Hypothalamus (tissue), 51 donors: ENCODE measurements around the gene EMC8.

Source experiments
- DNase-seq, 51 donors: peaks; one replicate each; lab custom pipeline; 2025; lab: John Stamatoyannopoulos, UW

Gene EMC8

DNA sequence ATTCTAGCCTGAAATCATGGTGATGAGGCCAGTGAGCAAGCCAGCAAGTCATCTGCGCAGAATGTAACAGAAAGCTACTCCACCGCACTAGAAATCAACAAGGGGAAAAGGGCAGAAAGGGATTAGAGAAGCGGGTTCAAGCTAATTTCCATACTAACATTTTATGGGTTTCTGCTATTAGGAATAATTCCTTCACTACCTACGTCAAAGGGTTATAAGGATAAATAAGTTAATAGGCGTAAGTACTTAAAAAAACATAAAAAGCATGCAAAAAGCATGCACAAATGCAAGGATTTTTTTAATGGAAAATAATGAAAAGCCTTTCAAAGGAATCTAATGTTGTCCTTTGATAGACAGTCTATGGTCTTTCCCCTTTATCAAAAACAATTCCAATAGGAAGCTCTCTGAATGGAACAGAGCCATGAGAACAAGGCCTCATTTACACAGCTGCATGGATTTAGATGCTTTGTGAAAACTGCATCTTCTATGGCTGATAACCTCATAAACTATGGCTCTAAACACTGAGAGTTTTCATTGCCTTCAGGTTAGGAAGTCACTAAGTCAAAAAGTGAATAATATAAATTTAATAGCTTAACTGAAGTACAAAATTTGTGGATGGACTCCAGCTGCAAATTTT lies 5.6 kb downstream of the EMC8 start:
- DNase-seq = no peak

- DNase-seq = no peak
Observed at GRCh38 chr16:85789773-85790172, 9.6 kb downstream of the EMC8 start.

DNA sequence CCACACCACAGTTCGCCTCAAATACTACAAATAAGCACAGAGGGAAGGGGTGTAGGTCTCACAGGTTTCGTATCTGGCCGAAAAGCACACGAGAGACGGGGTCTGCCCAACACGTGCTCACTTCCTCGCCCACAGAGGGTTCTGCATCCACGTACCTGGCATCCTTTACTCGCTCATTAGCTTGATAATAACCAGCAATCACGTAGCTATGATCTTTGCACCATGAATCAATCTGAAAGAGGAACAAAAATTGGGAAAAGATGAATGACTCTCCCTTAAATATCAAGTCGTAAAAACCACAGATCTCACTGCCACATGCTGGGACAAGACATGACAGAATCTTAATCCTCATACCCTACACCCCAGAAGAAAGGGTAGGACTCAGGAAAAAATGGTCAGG lies 10.5 kb downstream of the EMC8 start:
- no peak for DNase-seq

- no peak for DNase-seq
Observed at GRCh38 chr16:85785927-85786326, 13.4 kb downstream of the EMC8 start.

DNA sequence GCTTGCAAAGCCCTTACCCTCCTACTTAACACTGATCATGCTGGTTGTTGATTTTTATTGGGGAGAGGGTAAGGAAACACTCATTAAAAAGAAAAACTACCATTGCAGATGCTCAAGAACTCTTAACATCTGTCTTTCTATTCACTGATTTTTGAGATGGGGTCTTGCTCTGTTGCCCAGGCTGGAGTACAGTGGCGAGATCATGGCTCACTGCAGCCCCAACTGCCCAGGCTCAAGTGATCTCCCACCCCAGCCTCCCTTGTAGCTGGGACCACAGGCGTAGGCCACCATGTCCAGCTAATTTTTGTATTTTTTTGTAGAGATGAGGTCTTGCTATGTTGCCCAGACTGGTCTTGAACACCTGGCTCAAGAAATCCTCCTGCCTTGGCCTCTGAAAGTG lies 14.5 kb downstream of the EMC8 start:
- DNase-seq = no peak

DNA sequence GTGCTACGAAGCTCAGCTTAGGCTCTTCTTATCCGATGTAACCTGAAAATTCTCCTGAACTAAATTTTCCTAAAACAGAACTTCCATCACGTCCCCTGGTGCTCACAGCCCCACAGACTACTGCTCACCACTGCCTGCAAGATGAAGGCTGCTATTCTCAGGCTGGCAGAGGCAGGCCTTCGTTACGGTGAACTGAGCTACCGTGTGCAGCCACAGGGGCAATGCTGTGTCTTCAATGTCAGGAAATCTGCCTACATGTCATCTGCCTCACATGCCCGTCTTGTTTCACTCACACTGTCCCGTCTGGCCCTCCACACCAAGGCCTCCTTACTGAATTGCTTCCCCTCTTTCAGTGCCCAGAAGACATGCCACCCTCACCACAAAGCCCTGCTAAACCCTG lies 15.9 kb downstream of the EMC8 start:
- no peak for DNase-seq

DNA sequence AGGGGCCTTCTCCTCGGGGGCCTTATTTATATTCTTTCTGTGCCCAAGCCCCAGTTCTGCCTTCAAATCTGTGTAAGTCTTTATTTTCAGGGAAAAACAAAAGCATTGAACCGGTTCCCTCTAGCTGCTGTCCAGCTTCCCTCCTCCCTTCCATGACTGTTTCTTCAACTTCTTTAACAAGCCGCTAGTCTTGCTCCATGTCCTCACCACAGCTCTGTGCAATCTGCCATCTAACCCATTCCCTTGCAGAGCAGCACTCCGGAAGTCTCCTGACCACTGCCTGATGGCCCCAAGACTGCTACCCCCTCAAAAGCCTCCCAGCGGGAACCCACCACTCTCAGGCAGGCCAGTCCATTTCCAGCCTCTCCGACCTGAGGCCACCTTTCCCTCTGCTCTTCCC lies 16.9 kb downstream of the EMC8 start:
- DNase-seq = peak in 1 of 51 donors; percentile 38

GRCh38 chr16:85781695-85782370 lies 17.5 kb downstream of the EMC8 start:
- peak in 45 of 51 donors; percentile 5 to 82 (median 52) for DNase-seq

DNA sequence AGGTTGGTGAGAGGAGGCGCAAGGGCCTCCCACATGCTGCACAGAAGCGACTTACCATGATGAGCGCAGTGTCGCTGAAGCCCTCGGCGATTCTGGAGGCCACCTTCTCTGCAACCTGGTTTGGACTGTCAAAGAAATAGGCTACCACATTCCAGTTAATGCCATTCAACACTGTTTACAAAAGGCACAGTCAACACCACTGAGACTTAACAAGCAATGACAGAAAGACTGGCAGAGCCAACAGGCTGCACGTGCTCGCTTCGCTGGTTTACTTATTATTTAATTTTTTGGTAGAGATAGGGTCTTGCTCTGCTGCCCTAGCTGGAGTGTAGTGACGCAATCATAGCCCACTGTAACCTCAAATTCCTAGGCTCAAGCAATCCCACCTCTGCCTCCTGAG lies 18.2 kb downstream of the EMC8 start:
- no peak for DNase-seq

GRCh38 chr16:85780281-85780680 lies 19.1 kb downstream of the EMC8 start:
- DNase-seq = no peak

DNA sequence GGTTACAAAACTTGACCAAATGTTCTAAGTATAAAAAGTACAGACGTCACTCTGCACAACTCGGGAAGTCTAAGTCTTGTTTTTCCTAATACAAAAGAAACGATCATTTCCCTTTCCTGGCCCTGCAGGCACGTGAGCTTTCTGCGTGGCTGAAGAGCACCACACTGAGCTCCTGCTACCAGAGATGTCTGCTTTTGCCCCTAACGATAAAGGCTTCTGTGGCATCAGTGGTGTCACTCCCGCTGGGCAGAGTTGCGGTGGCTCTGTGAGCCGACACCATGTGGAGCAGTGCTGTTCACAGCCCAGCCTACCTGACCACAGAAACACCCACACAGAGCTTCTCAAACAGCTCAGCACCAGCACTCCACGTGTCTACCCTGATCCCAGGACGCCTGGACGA lies 20.5 kb downstream of the EMC8 start:
- DNase-seq = no peak

DNA sequence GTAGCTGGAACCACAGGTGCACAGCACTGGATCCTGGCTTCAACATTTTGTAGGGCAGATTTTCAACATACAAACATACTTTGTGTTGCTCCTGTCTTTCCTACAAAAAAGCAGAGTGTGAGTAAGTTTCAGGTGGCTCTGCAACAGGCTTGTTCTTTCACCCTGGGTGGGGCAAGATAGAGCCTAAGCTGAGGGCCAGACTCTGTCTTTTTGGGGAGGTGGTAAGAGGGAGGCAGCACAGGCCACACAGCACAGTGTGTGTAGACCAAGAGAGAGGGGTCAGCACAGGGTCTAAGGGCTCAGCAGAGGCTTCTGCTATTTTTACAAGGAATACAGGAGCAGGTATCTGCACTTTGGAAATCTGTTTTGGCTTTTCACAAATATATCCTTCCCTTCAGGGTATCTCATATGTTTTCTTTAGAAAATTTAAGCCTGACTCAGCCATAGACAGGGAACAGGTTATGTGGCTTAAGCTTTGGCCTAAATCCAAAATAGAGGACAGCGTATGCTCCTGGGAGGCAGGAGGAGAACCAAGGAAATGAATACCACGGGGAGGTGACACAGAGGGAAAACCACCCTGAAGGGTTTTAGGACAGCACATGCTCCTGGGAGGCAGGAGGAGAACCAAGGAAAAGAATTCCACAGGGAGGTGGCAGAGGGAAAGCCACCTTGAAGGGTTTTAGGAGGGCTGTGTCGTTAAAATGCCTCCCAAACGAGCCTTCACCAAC lies 21.6 kb downstream of the EMC8 start:
- DNase-seq = no peak

DNA sequence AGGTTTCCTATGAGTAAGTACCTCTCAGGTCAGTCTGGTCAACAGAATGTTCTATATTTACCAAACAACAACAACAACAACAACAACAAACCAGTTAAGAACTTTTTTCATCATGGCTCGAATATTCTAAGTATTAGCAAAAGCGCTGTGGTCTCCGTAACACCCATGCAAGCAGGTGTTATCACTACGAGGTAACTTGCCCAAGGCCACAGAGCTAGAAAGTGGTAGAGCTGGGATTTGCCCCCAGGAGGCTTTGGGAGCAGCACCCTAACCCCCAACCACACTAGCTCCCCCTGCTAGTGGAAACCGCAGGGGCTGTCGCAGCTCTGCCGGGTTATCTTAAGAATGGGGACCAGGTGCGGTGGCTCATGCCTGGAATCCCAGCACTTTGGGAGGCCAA lies 24.5 kb downstream of the EMC8 start:
- DNase-seq = no peak

DNA sequence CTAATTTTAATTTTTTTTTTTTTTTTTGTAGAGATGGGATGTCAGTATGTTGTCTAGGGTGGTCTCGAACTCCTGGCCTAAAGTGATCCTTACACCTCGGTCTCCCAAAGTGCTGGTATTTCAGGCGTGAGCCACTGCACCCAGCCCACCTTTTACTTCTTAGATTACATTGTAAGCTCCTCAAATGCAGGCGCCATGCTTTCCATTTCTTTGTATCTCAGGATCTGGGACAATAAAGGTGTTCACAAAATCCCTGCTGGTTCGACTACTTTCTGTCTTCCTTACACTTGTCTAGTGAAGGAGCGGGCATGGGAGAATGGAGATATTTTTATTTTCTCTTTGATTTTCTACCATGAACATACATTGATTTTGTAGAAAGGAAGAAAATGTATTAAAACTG lies 25.2 kb downstream of the EMC8 start:
- DNase-seq = no peak

DNA sequence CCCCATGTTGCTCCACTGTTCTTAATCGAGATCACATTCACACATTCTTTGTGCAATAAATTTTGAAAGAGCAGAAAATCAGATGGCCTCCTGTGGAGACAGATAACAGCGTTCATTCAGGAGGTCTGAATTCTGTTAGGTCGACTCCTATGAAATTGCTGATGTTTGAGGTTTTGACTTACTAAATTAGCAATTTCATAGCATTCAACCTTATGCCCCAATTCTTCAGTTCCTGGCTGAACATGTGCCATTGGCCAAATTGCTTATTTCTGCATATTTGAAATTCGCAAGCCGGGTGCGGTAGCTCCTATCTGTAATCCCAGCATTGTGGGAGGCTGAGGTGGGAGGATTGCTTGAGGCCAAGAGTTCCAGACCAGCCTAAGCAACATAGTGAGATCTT lies 26.3 kb downstream of the EMC8 start:
- DNase-seq = no peak

- DNase-seq = no peak
Observed at GRCh38 chr16:85770741-85771140, 28.6 kb downstream of the EMC8 start.

DNA sequence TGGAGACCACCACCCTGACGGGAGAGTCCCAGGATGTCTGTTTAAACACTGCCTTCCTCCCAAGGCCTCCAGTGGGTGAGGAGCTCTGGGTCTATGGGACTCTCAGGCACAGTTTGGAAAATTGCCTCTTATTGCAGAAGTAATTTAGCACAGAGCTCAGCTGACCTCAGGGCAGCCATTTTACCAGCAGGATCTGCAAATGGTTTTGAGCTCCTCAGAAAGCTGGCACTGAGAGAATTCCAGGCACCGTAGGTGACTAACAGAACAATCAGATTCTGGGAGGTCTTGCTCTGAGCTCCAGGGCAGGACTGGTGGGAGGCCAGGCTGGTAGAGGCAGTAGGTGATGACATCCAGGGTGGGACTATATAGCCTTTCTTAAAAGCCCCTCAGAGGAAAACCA lies 31.1 kb downstream of the EMC8 start:
- DNase-seq = no peak

DNA sequence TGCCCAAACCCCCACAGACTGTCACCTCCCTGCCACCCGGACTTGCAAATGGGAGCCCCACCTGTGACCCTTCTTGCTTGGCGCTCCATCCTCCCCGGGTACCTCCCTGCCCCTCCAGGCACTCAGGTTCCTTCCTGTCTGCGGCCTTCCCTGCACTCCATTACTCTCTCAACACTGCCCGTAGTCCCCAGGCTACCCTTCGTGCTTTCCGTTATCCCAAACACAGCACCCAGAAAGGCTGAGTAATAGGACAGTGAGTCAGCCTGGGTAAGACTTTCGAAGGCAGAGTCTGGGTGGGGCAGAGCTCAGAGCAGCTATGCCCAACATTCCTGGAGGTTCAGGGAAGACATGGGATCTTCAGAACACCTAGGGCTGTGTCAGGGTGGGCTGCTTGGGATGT lies 31.8 kb downstream of the EMC8 start:
- no peak for DNase-seq

DNA sequence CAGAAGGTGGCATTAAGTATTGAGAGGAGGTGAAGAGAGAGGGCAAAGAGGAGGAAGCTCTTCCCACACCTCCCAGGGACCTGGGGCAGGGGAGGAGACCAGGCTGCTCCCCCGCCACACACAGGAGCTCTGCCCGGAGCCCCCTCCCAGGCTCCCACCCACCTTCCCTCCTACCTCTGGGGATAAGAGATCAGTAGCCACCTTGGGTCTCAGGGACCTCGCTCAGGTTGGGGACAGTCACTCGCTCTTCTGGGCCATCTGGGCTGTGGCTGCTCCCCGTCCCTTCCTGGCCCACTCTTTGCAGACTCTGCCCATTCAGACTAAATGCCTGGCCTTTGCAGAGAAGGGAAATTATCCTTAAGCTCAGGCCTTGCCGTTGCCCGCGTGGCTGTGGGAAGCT lies 33.6 kb downstream of the EMC8 start:
- DNase-seq = no peak

- peak in 1 of 51 donors; percentile 10 for DNase-seq
Observed at GRCh38 chr16:85765211-85765610, 34.1 kb downstream of the EMC8 start.

DNA sequence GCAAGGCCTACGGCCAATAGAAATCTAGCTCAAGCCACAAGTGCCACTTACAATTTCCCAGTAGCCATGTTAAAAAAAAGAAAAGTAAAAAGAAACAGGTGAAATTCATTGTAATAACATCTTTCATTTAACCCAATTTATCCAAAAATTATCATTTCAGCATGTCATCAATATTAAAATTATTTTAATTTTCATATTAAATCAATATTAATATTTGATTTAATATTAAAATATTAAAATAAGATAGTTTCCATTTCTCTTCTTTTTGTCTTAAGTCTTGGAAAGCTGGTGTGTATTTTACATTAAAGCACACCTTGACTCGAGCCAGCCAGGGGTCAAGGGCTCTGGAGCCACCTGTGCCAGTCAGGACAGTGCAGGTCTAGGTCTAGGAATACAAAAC lies 35.7 kb downstream of the EMC8 start:
- DNase-seq = no peak

- DNase-seq = no peak
Observed at GRCh38 chr16:85762970-85763369, 36.4 kb downstream of the EMC8 start.
